Measurements from ENCODE around the gene BOLA1. TPM values are rescaled to one million over a fixed set of nuclear protein-coding genes. Genes with fewer than 3 reads are reported as not detected.

Gene BOLA1
- total and polyA plus RNA-seq, 2 experiments from 2014 or later: 32.5 to 46.0 TPM

DNA sequence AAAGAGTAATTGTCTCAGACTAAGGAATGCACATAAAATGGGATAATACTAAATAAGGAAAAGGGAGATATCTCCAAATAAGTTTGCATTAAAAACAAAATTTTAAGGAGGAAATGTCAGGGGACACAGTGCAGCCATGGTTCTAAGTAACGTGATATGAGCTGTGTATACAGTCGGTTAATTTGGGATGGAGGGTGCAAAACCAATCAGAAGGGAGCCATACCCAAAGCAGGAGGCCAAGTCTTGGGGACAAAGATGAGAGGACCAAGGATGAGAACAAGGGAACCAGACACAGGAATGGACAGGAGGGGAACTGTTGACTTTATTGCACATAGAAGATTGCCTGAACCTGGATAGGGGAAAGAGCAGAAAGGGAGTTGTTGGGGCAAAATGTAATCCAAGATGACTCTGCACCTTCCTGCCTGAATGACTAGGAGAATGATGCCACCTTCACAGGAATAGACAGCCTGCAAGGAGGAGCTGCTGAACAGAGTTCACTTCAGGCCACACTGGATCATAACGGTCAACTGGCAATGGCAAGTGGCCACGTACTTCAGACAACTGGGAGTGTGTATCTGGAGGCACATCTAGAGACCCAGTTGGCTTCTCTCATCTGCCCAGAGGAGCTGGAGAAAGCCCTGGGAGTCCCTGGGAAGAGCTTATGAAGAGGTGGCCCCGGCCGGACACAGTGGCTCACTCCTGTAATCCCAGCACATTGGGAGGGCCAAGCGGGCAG is 22.0 kb upstream of the BOLA1 start:
- H3K9me3 ChIP-seq (ENCODE audit: low read depth): no peaks in the 10 kb centered on the region
- H3K27me3 ChIP-seq: no peaks in the 10 kb centered on the region
- H3K36me3 ChIP-seq: no peaks in the 10 kb centered on the region
- H3K27ac ChIP-seq: no peak overlapping the region
- TF ChIP-seq, protein P1, sequence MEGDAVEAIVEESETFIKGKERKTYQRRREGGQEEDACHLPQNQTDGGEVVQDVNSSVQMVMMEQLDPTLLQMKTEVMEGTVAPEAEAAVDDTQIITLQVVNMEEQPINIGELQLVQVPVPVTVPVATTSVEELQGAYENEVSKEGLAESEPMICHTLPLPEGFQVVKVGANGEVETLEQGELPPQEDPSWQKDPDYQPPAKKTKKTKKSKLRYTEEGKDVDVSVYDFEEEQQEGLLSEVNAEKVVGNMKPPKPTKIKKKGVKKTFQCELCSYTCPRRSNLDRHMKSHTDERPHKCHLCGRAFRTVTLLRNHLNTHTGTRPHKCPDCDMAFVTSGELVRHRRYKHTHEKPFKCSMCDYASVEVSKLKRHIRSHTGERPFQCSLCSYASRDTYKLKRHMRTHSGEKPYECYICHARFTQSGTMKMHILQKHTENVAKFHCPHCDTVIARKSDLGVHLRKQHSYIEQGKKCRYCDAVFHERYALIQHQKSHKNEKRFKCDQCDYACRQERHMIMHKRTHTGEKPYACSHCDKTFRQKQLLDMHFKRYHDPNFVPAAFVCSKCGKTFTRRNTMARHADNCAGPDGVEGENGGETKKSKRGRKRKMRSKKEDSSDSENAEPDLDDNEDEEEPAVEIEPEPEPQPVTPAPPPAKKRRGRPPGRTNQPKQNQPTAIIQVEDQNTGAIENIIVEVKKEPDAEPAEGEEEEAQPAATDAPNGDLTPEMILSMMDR (IDR thresholded peaks at IDR 0.05; ENCODE audit: low read depth, low read length): no peak
- H3K4me3 ChIP-seq: no peak overlapping the region
- DNase-seq (ENCODE audit: low read depth in 1 of 2, low spot score in 1 of 2): no peak
- H3K4me1 ChIP-seq (ENCODE audit: low read depth): no peaks in the 10 kb centered on the region

DNA sequence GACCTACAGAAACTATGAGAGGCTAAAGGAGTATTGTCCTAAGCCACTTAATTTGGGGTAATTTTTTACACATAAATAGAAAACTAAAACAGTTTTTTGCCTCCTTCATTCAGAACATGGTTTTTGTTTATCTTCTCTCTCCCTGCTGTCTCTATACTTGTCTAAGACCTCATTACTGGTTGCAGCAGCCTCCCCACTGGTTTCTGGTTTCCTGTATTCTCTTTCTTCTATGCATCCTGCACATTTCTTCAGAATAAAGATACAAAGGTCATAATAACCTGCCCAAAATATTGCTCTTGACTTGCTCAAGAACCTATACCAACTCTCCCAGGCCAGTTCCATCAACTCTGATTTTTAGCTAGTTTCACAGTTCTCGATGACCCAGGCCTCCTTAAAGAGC is 19.8 kb upstream of the BOLA1 start:
- DNase-seq (ENCODE audit: low read depth in 1 of 2, low spot score in 1 of 2): no peak

DNA sequence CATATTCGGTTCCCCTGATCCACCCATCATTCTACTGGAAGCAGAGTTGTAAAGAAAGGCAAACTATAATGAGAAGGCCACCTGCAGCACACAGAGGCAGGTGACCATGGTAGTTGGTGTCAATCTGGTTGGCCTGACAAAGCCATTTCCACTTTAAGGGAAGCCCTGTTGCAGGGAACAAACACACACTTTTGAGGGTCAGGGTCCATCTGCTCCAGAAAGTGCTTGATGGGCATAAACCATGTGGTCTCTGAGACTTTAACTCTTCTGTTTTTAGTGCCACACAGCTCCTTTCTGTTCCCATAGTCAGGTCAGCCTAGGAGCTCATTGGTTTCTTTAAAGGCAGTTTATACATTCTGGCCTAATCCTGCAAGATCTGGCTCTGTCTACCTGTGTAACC is 17.5 kb upstream of the BOLA1 start:
- Histone ChIP-seq H3K27me3 (no peaks in the 10 kb centered on the region), H3K9me3 (ENCODE audit: low read depth) (no peaks in the 10 kb centered on the region), H3K36me3 (no peaks in the 10 kb centered on the region), H3K27ac (no peak overlapping the region), H3K4me1 (ENCODE audit: low read depth) (no peaks in the 10 kb centered on the region), H3K4me3 (no peak overlapping the region)
- DNase-seq (ENCODE audit: low read depth in 1 of 2, low spot score in 1 of 2): no peak
- TF ChIP-seq, protein P1 (IDR thresholded peaks at IDR 0.05; ENCODE audit: low read depth, low read length): no peak

More for the DNA sequence above, 19.8 kb upstream of the BOLA1 start:
- TF ChIP-seq, protein P1 (IDR thresholded peaks at IDR 0.05; ENCODE audit: low read depth, low read length): no peak
- H3K27me3 ChIP-seq: no peaks in the 10 kb centered on the region
- no peak overlapping the region for H3K27ac ChIP-seq
- H3K36me3 ChIP-seq: no peaks in the 10 kb centered on the region
- no peaks in the 10 kb centered on the region for H3K4me1 ChIP-seq (ENCODE audit: low read depth)
- no peaks in the 10 kb centered on the region for H3K9me3 ChIP-seq (ENCODE audit: low read depth)
- H3K4me3 ChIP-seq: no peak overlapping the region

DNA sequence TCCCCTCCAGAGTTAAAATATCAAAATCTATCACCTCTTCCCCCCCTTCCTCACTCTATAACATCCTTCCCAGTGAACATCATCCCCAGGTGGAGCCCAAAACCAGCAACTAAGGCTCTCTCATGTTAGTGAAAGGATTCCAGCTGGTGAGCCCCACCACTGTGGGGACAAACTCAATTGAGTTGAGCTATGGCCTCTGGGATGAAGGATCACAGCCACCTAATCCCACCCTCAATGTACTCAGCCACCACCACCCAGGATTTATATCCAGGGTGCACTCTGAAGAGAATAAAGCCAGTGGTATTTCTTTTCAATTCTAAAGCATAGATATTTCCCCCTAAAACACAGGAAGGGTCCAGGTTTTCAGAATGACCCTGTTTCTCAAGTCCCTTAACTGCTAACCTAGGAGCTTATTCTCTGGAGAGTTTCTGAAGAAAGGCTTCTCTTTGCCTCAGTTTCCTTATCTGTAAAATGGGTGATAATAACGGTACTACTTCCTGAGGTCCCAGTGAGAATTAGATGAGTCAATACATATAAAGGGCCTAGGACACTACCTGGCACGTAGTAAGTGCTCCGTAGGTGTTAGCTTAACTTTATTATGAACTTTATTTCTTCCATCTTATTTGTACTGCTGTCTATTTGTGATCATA is 15.6 kb upstream of the BOLA1 start:
- no peak overlapping the region for H3K27ac ChIP-seq
- DNase-seq (ENCODE audit: low read depth in 1 of 2, low spot score in 1 of 2): no peak
- TF ChIP-seq, protein P1 (IDR thresholded peaks at IDR 0.05; ENCODE audit: low read depth, low read length): no peak
- H3K4me1 ChIP-seq (ENCODE audit: low read depth): no peaks in the 10 kb centered on the region
- H3K9me3 ChIP-seq (ENCODE audit: low read depth): no peaks in the 10 kb centered on the region
- H3K36me3 ChIP-seq: no peaks in the 10 kb centered on the region
- H3K27me3 ChIP-seq: no peaks in the 10 kb centered on the region
- peak overlapping the region; percentile 75 for H3K4me3 ChIP-seq

DNA sequence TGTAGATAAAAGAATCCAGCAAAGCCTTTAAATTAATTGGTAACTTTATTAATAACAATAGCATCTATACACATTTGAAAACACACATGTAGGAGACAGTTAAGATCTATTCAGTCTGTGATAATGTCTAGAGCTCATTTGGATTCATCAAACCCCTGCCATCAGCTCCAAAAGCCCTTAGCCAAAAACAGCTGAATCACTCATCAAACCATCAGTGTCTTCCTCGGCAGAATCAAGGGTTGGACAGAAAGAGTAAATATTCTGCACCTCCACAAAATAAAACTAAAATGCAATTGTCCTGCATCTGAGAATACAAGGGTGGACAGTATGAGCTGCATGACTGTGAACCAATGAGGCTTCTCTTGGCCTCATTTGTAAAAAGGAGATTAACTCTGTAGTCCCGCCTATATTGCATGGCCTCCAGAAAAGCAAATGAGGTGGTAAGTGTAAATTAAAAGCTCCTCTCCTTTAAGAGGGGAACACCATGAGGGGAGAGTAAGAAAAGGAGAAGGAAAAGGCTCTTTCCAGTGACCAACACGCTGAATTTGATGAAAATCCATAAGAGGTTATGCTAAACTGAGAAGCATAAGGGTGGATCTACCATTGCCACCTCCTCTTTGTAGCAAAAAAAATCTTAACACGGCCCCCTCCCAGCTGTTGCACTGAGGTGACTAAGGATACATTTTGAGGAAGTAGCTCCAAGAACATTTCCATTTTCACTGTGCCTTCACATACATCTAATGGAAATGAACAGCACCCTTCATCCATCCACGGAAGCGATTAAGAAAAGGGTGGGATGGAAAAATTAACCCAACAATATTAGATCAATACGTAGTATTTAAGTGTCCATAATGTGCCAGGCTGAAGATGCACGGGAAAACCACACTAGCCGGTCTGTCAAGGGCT is 14.7 kb upstream of the BOLA1 start:
- Histone ChIP-seq H3K4me3 (peak overlapping the region; percentile 75), H3K36me3 (no peaks in the 10 kb centered on the region), H3K9me3 (ENCODE audit: low read depth) (no peaks in the 10 kb centered on the region), H3K27me3 (no peaks in the 10 kb centered on the region), H3K4me1 (ENCODE audit: low read depth) (no peaks in the 10 kb centered on the region), H3K27ac (peak overlapping the region; percentile 98)
- TF ChIP-seq, protein P1 (IDR thresholded peaks at IDR 0.05; ENCODE audit: low read depth, low read length): no peak
- peak in 1 of 2 donors; percentile 19 for DNase-seq (ENCODE audit: low read depth in 1 of 2, low spot score in 1 of 2)
